ENCODE data around the gene STOX1. TPM values are rescaled to one million over a fixed set of nuclear protein-coding genes. Genes with fewer than 3 reads are reported as not detected.
"Not testable (repeated sequence)": the region's sequence is repeated elsewhere in the genome, so short reads cannot be mapped to it uniquely, and the experiment has no call there.

Gene STOX1
- polyA plus RNA-seq, 1 donor = 2.3 TPM

GRCh38 chr10:68897336-68897741, 70.0 kb downstream of the STOX1 start:
- DNase-seq = peak; percentile 76

GRCh38 chr10:68899186-68899745, 71.9 kb downstream of the STOX1 start:
- no peak for DNase-seq

- DNase-seq = no peak
Observed at GRCh38 chr10:68900427-68901104, 73.2 kb downstream of the STOX1 start.

- DNase-seq = peak; percentile 97
Observed at GRCh38 chr10:68901105-68901927, 74.0 kb downstream of the STOX1 start, which contains the start of gene DDX50. Gene DDX50, plus strand, starts transcription at chr10:68901315. Its CDS starts 70 bp downstream, at chr10:68901385.

GRCh38 chr10:68902382-68902781, 75.1 kb downstream of the STOX1 start:
- DNase-seq = no peak

GRCh38 chr10:68924593-68924992, 97.3 kb downstream of the STOX1 start:
- no peak for DNase-seq

- DNase-seq = no peak
Observed at GRCh38 chr10:68925489-68925888, 98.2 kb downstream of the STOX1 start.

- DNase-seq = not testable (repeated sequence)
Observed at GRCh38 chr10:68929157-68929556, 101.8 kb downstream of the STOX1 start.

GRCh38 chr10:68929888-68930287, 102.6 kb downstream of the STOX1 start:
- not testable (repeated sequence) for DNase-seq

- not testable (repeated sequence) for DNase-seq
Observed at GRCh38 chr10:68932860-68933259, 105.5 kb downstream of the STOX1 start.

GRCh38 chr10:68934994-68935393, 107.7 kb downstream of the STOX1 start:
- DNase-seq = no peak

GRCh38 chr10:68938117-68938516, 110.8 kb downstream of the STOX1 start:
- no peak for DNase-seq

- no peak for DNase-seq
Observed at GRCh38 chr10:68938884-68939283, 111.6 kb downstream of the STOX1 start.

GRCh38 chr10:68940917-68941316, 113.6 kb downstream of the STOX1 start:
- DNase-seq = not testable (repeated sequence)

Other genes with a start within 250 kb of the STOX1 start
- 67.4 TPM for gene CCAR1, start 106.3 kb upstream of the STOX1 start, polyA plus RNA-seq (ENCODE audit: insufficient read length)
- 46.1 TPM for gene DDX50, start 73.8 kb downstream of the STOX1 start, polyA plus RNA-seq (ENCODE audit: insufficient read length)
- 40.8 TPM for gene DDX21, start 128.6 kb downstream of the STOX1 start, polyA plus RNA-seq (ENCODE audit: insufficient read length)
- 23.9 TPM for gene KIFBP, start 161.3 kb downstream of the STOX1 start, polyA plus RNA-seq (ENCODE audit: insufficient read length)